ENCODE results near the gene PKN1.

DNA sequence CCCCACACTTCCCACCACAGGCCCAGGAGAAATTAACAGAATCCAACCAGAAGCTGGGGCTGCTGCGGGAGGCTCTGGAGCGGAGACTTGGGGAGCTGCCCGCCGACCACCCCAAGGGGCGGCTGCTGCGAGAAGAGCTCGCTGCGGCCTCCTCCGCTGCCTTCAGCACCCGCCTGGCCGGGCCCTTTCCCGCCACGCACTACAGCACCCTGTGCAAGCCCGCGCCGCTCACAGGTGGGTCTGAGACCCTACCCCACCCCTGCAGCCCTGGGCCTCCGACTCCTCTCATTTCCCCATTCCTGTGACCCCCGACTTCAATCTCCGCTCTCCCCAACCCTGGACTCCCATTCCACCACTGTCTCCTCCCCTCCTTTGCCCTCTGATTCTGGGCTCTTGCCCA is 17.8 kb downstream of the PKN1 start:
- TF ChIP-seq, protein P1, sequence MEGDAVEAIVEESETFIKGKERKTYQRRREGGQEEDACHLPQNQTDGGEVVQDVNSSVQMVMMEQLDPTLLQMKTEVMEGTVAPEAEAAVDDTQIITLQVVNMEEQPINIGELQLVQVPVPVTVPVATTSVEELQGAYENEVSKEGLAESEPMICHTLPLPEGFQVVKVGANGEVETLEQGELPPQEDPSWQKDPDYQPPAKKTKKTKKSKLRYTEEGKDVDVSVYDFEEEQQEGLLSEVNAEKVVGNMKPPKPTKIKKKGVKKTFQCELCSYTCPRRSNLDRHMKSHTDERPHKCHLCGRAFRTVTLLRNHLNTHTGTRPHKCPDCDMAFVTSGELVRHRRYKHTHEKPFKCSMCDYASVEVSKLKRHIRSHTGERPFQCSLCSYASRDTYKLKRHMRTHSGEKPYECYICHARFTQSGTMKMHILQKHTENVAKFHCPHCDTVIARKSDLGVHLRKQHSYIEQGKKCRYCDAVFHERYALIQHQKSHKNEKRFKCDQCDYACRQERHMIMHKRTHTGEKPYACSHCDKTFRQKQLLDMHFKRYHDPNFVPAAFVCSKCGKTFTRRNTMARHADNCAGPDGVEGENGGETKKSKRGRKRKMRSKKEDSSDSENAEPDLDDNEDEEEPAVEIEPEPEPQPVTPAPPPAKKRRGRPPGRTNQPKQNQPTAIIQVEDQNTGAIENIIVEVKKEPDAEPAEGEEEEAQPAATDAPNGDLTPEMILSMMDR (conservative IDR thresholded peaks at IDR 0.05): no peak
- TF ChIP-seq EZH2 (IDR thresholded peaks at IDR 0.05; ENCODE audit: low read depth): no peak

Data from PC-9 (cell line).